ENCODE measurements around the gene SPTBN4. TPM values are rescaled to one million over a fixed set of nuclear protein-coding genes. Genes with fewer than 3 reads are reported as not detected.

The SPTBN4 gene
- total RNA-seq, 4 donors from 2014 or later, result 1.4 to 5.1 (median 2.3) TPM

DNA sequence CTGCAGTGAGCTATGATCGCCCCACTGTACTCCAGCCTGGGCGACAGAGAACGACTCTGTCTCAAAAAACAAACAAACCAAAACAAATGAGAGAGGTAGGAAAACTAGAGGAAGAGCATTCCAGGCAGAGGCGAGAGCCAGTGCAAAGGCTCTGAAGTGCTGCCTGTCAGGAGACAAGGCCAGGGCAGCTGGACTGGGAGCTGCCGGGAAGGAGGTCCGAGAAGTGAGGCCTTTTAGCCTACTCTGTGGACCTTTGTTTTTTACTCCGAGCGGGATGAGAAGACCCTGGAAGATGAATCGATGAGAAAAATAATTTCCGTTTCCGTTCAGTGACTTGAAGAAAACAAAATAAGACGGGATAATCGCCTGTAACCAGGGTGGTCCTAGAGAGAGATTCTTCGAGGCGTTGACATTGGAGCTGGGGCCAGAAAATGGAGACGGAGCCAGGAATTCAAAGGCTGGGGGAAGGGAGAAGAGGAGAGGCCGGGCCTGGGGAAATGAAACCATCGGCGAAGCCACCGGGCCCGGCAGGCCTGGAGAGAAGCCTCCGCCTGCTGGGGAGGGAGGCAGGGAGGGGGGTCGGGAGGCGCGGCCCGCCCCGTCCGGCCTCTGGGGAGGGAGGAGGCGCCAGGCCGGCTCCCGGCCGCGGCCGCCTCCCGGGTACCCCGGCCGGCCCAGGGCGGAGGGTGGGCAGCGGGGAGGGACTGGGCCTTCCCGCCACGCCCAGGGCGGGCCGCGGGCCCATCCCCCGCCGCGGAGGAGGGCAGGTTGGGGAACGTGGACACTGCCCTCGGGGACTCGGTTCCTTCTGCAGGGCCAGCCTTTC, 33.2 kb upstream of the SPTBN4 start:
- TF ChIP-seq, protein P1, sequence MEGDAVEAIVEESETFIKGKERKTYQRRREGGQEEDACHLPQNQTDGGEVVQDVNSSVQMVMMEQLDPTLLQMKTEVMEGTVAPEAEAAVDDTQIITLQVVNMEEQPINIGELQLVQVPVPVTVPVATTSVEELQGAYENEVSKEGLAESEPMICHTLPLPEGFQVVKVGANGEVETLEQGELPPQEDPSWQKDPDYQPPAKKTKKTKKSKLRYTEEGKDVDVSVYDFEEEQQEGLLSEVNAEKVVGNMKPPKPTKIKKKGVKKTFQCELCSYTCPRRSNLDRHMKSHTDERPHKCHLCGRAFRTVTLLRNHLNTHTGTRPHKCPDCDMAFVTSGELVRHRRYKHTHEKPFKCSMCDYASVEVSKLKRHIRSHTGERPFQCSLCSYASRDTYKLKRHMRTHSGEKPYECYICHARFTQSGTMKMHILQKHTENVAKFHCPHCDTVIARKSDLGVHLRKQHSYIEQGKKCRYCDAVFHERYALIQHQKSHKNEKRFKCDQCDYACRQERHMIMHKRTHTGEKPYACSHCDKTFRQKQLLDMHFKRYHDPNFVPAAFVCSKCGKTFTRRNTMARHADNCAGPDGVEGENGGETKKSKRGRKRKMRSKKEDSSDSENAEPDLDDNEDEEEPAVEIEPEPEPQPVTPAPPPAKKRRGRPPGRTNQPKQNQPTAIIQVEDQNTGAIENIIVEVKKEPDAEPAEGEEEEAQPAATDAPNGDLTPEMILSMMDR (IDR thresholded peaks at IDR 0.05; ENCODE audit: low read depth), result no peak

DNA sequence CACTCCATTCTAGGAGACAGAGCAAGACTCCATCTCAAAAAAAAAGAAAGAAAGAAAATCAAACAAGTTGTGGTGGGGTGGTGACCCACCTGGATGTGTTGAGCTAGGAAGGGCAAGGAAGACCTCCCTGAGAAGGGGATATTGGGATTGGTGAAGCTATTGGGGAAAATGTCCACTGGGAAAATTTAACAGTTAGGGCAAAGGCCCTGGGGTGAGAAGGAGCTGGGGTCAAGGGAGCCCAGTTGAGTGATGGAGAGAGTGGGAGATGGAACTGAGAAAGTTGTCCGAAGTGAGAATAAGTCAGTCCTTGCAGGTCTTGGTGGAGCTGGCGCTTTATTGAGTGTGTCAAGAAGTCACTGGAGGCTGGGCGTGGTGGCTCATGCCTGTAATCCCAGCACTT, 28.5 kb upstream of the SPTBN4 start:
- TF ChIP-seq, protein P1 (IDR thresholded peaks at IDR 0.05; ENCODE audit: low read depth), result no peak

DNA sequence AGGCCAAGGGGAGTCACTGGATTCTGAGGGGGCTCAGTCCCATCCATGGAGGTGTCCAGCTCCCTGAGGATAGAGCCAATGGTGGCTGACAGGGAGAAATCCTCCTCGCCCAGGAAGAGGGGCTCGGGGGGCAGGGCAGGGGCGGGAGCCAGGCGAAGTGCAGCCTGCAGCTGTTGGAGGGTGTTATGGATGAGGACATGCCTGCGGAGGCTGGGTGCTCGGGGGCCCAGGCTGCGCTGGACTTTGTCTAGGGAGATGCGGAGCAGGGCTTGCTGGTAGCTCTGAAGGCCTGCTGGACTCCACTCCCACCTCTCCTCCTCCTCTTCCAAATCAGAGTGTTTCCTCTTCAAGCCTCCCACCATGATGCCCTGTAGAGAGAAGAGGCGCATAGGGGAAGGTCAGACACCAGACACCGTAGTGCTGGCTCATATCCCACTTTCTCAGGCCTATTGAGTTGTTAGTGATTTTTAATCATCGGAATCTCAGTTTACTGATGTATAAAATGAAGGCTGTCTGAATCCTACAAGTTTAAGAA, 25.0 kb upstream of the SPTBN4 start:
- TF ChIP-seq, protein P1 (IDR thresholded peaks at IDR 0.05; ENCODE audit: low read depth), result no peak

DNA sequence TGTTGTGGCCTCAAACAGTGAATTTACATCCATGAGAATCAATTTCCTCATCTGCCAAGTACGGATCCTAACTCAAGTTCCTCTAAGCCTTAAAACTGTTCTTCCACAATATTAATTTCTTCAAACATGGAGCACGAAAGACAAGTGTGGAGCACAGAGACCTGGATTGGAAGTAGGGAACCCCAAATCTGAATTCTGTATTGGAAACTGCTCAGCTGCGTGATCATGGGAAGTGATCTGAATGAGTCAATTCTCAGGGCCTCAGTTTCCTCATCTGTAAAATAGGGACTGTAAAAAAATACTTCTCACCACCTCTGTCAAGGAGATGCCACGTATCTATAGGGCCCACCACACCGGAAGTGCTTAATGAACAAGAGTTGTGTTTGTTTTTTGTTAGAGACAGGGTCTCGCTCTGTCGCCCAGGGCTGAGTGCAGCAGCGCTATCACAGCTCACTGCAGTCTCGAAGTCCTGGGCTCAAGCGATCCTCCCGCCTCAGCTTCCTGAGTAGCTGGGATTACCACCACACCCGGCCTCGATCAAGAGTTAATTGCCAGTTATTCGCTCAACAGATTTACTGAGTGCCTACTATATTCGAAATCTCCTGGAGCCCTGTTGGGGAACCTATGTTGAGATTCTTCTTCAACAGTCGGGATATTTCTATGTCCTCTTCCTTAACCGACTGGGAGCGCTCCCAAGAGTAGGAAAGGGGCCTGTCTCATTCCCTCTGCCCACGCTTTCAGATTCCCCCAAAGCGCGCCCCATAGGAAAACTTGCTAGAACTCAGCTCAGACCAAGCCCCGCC, 24.3 kb upstream of the SPTBN4 start:
- TF ChIP-seq, protein P1 (IDR thresholded peaks at IDR 0.05; ENCODE audit: low read depth), result no peak

DNA sequence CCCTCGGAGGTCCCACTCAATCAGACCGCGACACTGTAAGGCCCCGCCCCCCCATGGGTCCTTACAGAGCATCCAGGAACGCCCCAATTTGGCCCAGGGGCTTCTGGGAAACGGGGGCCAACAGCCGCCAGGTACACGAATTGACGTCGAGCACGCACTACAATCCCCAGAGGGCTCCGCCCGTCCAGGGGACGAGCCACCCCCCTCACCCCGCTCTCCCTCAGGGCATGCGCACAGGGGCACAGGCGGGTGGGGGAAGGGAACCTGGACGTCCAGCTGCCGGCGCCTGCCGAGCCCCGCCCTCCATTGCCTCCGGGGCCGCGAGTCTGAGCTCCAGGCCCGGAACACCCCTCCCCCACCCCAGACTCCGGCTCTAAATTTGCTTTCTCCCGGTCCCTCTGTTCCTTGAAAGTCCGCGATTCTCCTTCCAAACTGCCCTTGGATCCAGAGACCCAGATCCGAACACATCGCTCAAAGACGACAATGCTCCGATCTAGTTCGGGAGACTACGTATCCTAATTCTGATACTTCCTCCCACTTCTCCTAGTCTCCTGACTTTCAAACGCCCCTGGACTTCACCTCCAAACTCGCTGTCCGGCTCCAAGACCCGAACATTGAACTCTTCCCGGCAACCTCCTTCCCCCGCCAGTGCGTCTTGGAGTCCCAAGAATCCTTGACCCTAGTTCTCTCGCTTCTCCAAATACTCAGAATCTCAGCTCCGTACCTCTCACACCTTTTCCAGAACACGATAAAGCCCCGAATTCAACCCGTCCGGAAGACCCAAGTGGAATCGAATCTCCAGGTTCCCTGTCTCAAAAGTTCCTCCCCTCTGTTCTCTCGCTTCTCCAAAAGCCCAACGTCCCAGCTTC, 23.4 kb upstream of the SPTBN4 start:
- TF ChIP-seq, protein P1 (IDR thresholded peaks at IDR 0.05; ENCODE audit: low read depth), result no peak

DNA sequence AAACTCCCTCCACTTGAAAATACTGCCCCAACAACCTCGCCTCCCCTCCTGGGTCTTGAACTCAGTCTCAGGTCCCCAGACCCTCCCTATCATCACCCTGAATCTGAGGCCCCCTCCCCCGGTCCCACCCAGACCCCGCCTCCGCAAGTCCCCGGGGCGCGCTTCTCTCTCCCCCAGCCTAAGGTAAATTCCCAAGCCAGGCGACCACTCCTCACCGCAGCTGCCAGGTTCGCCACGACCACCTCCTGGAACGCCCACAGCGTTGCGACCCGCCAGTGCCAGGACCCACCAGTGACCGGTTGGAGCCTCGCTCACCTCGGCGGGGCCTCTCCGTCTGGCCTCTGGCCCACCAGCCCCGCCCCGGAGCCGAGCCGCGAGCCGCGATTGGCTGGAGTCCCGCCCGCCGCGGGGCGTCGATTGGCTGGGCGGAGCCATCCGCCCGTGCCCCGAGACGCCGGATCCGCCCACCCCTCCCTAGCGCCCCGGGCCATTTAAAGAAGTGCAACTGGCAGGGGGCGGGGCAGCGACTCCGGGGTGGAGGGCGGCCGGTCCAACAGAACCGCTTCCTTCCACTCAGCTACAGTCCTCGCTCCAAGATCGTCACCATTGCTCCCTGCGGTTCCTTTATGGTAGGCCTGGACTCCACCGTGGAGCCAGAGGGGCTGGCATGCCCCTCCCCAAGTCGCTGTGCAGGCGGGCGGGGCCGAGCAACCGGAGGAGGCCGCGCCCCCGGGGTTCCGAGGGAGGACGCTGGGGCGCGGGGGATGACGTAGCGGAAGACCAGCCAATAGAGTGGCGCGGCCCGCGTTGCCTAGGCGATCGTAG, 22.6 kb upstream of the SPTBN4 start, which contains the start of gene SERTAD3:
Gene SERTAD3, minus strand, starts transcription at position 336 of the 825 bp plus-strand sequence. CDS start 2,255 bp downstream, outside the sequence.
- TF ChIP-seq, protein P1 (IDR thresholded peaks at IDR 0.05; ENCODE audit: low read depth), result no peak

Data from subcutaneous adipose tissue (tissue), 4 donors.